ENCODE results near the gene CALR3.
A peak's percentile ranks its signal among the peaks of the same experiment; 100 is the strongest.

- TF ChIP-seq MAX (IDR thresholded peaks at IDR 0.05) (peak; percentile 59), EGR1 (IDR thresholded peaks at IDR 0.05; ENCODE audit: low read depth in 2 of 2) (no peak), RAD21 (IDR thresholded peaks at IDR 0.05) (no peak), CTCF (IDR thresholded peaks at IDR 0.05; ENCODE audit: low read depth, low read length, missing input control) (no peak), SP1 (IDR thresholded peaks at IDR 0.05) (no peak), YY1 (IDR thresholded peaks at IDR 0.05) (peak; percentile 43), REST (IDR thresholded peaks at IDR 0.05) (peak; percentile 24), FOXA1 (IDR thresholded peaks at IDR 0.05) (no peak), ATF3 (IDR thresholded peaks at IDR 0.05) (no peak), RXRA (IDR thresholded peaks at IDR 0.05) (no peak), GABPA (IDR thresholded peaks at IDR 0.05 in 1 of 2, conservative IDR thresholded peaks at IDR 0.05 in 1 of 2) (no peak), ZBTB33 (IDR thresholded peaks at IDR 0.05) (no peak), TAF1 (conservative IDR thresholded peaks at IDR 0.05) (no peak)
Measured at GRCh38 chr19:16470911-16471811, 24.8 kb downstream of the CALR3 start.
